ENCODE results near the gene PAPPA.

- TF ChIP-seq POLR2AphosphoS5 (IDR thresholded peaks at IDR 0.05; ENCODE audit: low read depth, low read length) = no peak
- TF ChIP-seq TAF1 (IDR thresholded peaks at IDR 0.05; ENCODE audit: low read depth, low read length) = no peak
Measured at GRCh38 chr9:116409129-116409528, 255.5 kb downstream of the PAPPA start.
